DND-41 (cell line): ENCODE data around the gene WNT8B.

Experiments
- CTCF ChIP-seq: IDR thresholded peaks from 2 replicates; pipeline ENCODE4 v1.5.1; 2012; ENCODE audit warnings: borderline replicate concordance, low read length, moderate library complexity, mild to moderate bottlenecking; ENCODE audit not compliant: poor library complexity, severe bottlenecking; ENCODE audit errors: extremely low read depth
- EZH2 ChIP-seq: IDR thresholded peaks from 3 replicates; pipeline ENCODE4 v1.6.1; 2012; ENCODE audit warnings: borderline replicate concordance, low read depth, mild to moderate bottlenecking, moderate library complexity, low read length, inconsistent platforms; ENCODE audit not compliant: severe bottlenecking

GRCh38 chr10:100469756-100470155 is 6.9 kb downstream of the WNT8B start:
- TF ChIP-seq EZH2 (no peak), CTCF (no peak)
